Gastroesophageal sphincter (tissue), 3 donors: ENCODE measurements around the gene SEMA6A.

Experiments
- CTCF ChIP-seq, 4 experiments: fragments of 200-600 bp in 2 of 4; fragments of 450-650 bp in 2 of 4; sonication (generic) in 1 of 4; IDR thresholded peaks; one replicate each; pipeline ENCODE4 v1.5.1; 2017 to 2019; ENCODE audit warnings: antibody characterized with exemption in 4 of 4, mild to moderate bottlenecking in 2 of 4, moderate library complexity in 2 of 4
- POLR2A ChIP-seq, 2 donors: fragments of 450-650 bp; IDR thresholded peaks; one replicate each; pipeline ENCODE4 v1.6.1; 2017; ENCODE audit warnings: antibody characterized with exemption in 2 of 2, mild to moderate bottlenecking in 2 of 2, moderate library complexity in 1 of 2

GRCh38 chr5:116585227-116585626 lies 10.6 kb upstream of the SEMA6A start:
- no peak for TF ChIP-seq CTCF (IDR thresholded peaks at IDR 0.05)
- no peak for TF ChIP-seq POLR2A (IDR thresholded peaks at IDR 0.05)
